C4-2B (cell line): Measurements from ENCODE around the gene S1PR1.

ENCODE experiments used
- ZFX ChIP-seq: fragments of 450-650 bp; IDR thresholded peaks from 2 replicates; pipeline ENCODE4 v1.6.1; 2017
- TF ChIP-seq, protein P1 (sequence below): fragments of 450-650 bp; conservative IDR thresholded peaks from 2 replicates; pipeline ENCODE4 v1.5.1; 2017; ENCODE audit warnings: mild to moderate bottlenecking

DNA sequence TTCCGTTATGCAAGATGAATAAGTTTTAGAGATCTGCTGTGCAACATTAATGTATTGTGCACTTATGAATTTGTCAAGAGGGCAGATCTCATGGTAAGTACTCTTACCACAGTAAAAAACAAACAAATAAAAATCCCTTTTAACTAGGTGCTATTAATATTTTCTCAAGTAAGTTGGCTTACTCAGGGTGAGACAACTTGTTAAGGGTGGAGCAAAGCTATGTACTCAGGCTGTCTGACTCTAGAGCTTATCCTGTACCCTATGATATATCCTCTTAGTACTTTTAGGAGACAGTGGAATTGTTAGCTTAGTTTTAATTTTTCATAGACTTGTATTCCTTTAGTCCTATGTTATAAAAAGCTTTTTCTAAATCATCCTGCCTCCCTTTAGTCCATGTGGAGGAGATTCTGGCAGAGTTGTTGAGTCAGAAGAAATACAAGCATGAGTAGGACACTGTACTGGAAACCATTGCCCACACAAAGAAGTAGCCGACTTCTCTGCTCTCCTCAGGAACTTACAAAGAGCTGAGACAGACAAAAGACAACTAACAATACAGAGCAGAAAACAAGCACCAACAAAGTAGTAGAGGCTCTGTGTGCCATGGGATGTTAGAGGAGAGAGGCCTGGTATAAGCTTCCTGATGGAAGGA is 49.2 kb downstream of the S1PR1 start:
- TF ChIP-seq, protein P1, sequence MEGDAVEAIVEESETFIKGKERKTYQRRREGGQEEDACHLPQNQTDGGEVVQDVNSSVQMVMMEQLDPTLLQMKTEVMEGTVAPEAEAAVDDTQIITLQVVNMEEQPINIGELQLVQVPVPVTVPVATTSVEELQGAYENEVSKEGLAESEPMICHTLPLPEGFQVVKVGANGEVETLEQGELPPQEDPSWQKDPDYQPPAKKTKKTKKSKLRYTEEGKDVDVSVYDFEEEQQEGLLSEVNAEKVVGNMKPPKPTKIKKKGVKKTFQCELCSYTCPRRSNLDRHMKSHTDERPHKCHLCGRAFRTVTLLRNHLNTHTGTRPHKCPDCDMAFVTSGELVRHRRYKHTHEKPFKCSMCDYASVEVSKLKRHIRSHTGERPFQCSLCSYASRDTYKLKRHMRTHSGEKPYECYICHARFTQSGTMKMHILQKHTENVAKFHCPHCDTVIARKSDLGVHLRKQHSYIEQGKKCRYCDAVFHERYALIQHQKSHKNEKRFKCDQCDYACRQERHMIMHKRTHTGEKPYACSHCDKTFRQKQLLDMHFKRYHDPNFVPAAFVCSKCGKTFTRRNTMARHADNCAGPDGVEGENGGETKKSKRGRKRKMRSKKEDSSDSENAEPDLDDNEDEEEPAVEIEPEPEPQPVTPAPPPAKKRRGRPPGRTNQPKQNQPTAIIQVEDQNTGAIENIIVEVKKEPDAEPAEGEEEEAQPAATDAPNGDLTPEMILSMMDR = no peak
- no peak for TF ChIP-seq ZFX
